PFSK-1 (cell line): ENCODE measurements around the gene KCNMA1.

Source experiments
- POLR2AphosphoS5 ChIP-seq: IDR thresholded peaks from 2 replicates; pipeline ENCODE4 v1.6.1; 2012; ENCODE audit warnings: low read depth, mild to moderate bottlenecking, control low read depth, low read length, moderate library complexity
- REST ChIP-seq, 2 experiments: IDR thresholded peaks; 2 replicates each; pipeline versions ENCODE4 v1.6.1 to v1.8.0; 2011 to 2012; ENCODE audit warnings: low read depth in 2 of 2, low read length in 2 of 2, control low read depth in 1 of 2, inconsistent platforms in 1 of 2, mild to moderate bottlenecking in 1 of 2, moderate library complexity in 1 of 2; ENCODE audit not compliant: insufficient read depth in 1 of 2
- SIN3A ChIP-seq: IDR thresholded peaks from 2 replicates; pipeline ENCODE4 v1.6.1; 2012; ENCODE audit warnings: mild to moderate bottlenecking, low read length, moderate library complexity, borderline replicate concordance; ENCODE audit not compliant: insufficient read depth
- TAF1 ChIP-seq: IDR thresholded peaks from 2 replicates; pipeline ENCODE4 v1.6.1; 2012; ENCODE audit warnings: low read length, control low read depth, borderline replicate concordance; ENCODE audit not compliant: insufficient read depth

GRCh38 chr10:77598606-77599005 is 39.0 kb downstream of the KCNMA1 start:
- TF ChIP-seq POLR2AphosphoS5: no peak
- TF ChIP-seq REST (IDR thresholded peaks at IDR 0.05; ENCODE audit: insufficient read depth in 1 of 2, low read depth in 2 of 2, low read length in 2 of 2): no peak
- no peak for TF ChIP-seq SIN3A
- TF ChIP-seq TAF1: no peak
